Measurements from ENCODE around the gene DNAH3. TPM values are rescaled to one million over a fixed set of nuclear protein-coding genes. Genes with fewer than 3 reads are reported as not detected.
"Not testable (repeated sequence)": the region's sequence is repeated elsewhere in the genome, so short reads cannot be mapped to it uniquely, and the experiment has no call there.

Gene DNAH3
- total and polyA plus RNA-seq, 10 donors, result 0.02 to 0.03 TPM; not detected in 8

- no peaks in the 10 kb centered on the region for H3K4me1 ChIP-seq
- intact Hi-C loops (cut with DNase I; ENCODE audit: low total_unique reads), result no loop called here
- H3K36me3 ChIP-seq, result no peaks in the 10 kb centered on the region
- H3K4me3 ChIP-seq, result no peak overlapping the region
- no peaks in the 10 kb centered on the region for H3K9me3 ChIP-seq
- no peak for DNase-seq
- no peak overlapping the region for H3K27ac ChIP-seq
- no peaks in the 10 kb centered on the region for H3K27me3 ChIP-seq (replicated peaks in 1 of 7)
- TF ChIP-seq, protein P1, sequence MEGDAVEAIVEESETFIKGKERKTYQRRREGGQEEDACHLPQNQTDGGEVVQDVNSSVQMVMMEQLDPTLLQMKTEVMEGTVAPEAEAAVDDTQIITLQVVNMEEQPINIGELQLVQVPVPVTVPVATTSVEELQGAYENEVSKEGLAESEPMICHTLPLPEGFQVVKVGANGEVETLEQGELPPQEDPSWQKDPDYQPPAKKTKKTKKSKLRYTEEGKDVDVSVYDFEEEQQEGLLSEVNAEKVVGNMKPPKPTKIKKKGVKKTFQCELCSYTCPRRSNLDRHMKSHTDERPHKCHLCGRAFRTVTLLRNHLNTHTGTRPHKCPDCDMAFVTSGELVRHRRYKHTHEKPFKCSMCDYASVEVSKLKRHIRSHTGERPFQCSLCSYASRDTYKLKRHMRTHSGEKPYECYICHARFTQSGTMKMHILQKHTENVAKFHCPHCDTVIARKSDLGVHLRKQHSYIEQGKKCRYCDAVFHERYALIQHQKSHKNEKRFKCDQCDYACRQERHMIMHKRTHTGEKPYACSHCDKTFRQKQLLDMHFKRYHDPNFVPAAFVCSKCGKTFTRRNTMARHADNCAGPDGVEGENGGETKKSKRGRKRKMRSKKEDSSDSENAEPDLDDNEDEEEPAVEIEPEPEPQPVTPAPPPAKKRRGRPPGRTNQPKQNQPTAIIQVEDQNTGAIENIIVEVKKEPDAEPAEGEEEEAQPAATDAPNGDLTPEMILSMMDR (IDR thresholded peaks at IDR 0.05 in 8 of 11, conservative IDR thresholded peaks at IDR 0.05 in 3 of 11), result no peak
- TF ChIP-seq POLR2A (IDR thresholded peaks at IDR 0.05) (no peak), POLR2AphosphoS5 (IDR thresholded peaks at IDR 0.05) (no peak)
- WGBS, 5 donors, result 82 to 91% (median 83%) methylated on average over 4 of the region's 4 CpGs
Measured at GRCh38 chr16:20950294-20950693, 200.4 kb downstream of the DNAH3 start.

GRCh38 chr16:20949660-20950059 lies 201.0 kb downstream of the DNAH3 start:
- WGBS, 5 donors, result 72 to 91% (median 88%) methylated on average over 3 of the region's 3 CpGs
- no peaks in the 10 kb centered on the region for H3K36me3 ChIP-seq
- H3K27ac ChIP-seq, result no peak overlapping the region
- H3K4me3 ChIP-seq, result no peak overlapping the region
- no peaks in the 10 kb centered on the region for H3K27me3 ChIP-seq (replicated peaks in 1 of 7)
- no peaks in the 10 kb centered on the region for H3K4me1 ChIP-seq
- TF ChIP-seq POLR2AphosphoS5 (IDR thresholded peaks at IDR 0.05) (no peak), POLR2A (IDR thresholded peaks at IDR 0.05) (no peak)
- TF ChIP-seq, protein P1 (IDR thresholded peaks at IDR 0.05 in 8 of 11, conservative IDR thresholded peaks at IDR 0.05 in 3 of 11), result no peak
- H3K9me3 ChIP-seq, result no peaks in the 10 kb centered on the region
- intact Hi-C loops (cut with DNase I; ENCODE audit: low total_unique reads), result no loop called here
- DNase-seq, result no peak

- peaks cover 0 to 9% (median 0%) of the 10 kb centered on the region in 6 donors for H3K4me1 ChIP-seq
- H3K27me3 ChIP-seq (replicated peaks in 1 of 7), result no peaks in the 10 kb centered on the region
- DNase-seq, result no peak
- intact Hi-C loops (cut with DNase I; ENCODE audit: low total_unique reads), result no loop called here
- no peak for TF ChIP-seq POLR2A (IDR thresholded peaks at IDR 0.05)
- TF ChIP-seq, protein P1 (IDR thresholded peaks at IDR 0.05 in 8 of 11, conservative IDR thresholded peaks at IDR 0.05 in 3 of 11), result no peak
- TF ChIP-seq POLR2AphosphoS5 (IDR thresholded peaks at IDR 0.05), result no peak
- H3K27ac ChIP-seq, result no peak overlapping the region
- no peak overlapping the region for H3K4me3 ChIP-seq
- H3K9me3 ChIP-seq, result no peaks in the 10 kb centered on the region
- H3K36me3 ChIP-seq, result no peaks in the 10 kb centered on the region
- 85 to 95% (median 90%) methylated on average over 9 of the region's 9 CpGs for WGBS, 5 donors
Measured at GRCh38 chr16:20948444-20948843, 202.2 kb downstream of the DNAH3 start.

DNA sequence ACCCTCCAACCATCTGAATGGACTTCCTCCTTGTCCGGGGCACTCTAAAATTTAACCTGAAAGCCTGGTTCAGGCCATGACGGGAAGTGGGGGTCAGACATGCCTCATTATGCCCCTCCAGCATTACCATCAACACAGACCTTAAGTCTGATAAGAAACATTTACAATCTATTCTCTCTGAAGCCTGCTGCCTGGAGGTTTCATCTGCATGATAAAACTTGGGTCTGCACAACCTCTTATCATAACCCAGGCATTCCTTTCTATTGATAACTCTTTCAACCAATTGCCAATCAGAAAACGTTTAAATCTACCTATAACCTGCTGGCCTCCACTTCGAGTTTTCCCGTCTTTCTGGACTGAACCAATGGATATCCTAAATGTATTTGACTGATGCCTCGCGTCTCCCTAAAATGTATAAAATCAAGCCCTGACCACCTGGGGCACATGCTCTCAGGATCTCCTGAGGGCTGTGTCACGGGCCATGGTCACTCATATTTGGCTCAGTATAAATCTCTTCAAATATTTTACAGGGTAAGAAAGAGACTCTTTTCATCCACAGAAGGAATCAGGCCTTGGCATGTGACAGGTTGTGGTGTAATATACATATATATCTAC lies 204.5 kb downstream of the DNAH3 start:
- Histone ChIP-seq H3K36me3 (no peaks in the 10 kb centered on the region), H3K4me3 (no peak overlapping the region), H3K27me3 (replicated peaks in 1 of 7) (no peaks in the 10 kb centered on the region), H3K27ac (no peak overlapping the region), H3K4me1 (peaks cover 0 to 14% (median 0%) of the 10 kb centered on the region in 6 donors), H3K9me3 (no peaks in the 10 kb centered on the region)
- no peak for DNase-seq
- WGBS, 5 donors, result 87 to 91% (median 90%) methylated on average over 8 of the region's 8 CpGs
- intact Hi-C loops (cut with DNase I; ENCODE audit: low total_unique reads), result no loop called here
- TF ChIP-seq POLR2AphosphoS5 (IDR thresholded peaks at IDR 0.05) (no peak), POLR2A (IDR thresholded peaks at IDR 0.05) (no peak)
- TF ChIP-seq, protein P1 (IDR thresholded peaks at IDR 0.05 in 8 of 11, conservative IDR thresholded peaks at IDR 0.05 in 3 of 11), result no peak

DNA sequence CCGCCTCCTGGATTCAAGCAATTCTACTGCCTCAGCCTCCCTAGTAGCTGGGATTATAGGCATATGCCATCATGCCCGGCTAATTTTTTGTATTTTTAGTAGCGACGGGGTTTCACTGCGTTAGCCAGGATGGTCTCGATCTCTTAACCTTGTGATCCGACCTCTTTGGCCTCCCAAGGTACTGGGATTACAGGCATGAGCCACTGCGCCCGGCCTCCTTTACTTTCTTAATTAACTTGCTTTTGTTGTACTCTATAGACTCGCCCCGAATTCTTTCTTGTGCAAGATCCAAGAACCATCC lies 205.1 kb downstream of the DNAH3 start:
- H3K4me3 ChIP-seq; intact Hi-C loops (cut with DNase I; ENCODE audit: low total_unique reads); H3K36me3 ChIP-seq; H3K9me3 ChIP-seq; H3K27ac ChIP-seq; H3K27me3 ChIP-seq (replicated peaks in 1 of 7); DNase-seq: not testable (repeated sequence)
- H3K4me1 ChIP-seq, result peaks cover 0 to 16% (median 0%) of the 10 kb centered on the region in 6 donors
- WGBS, 5 donors, result 92 to 97% (median 95%) methylated on average over 11 of the region's 11 CpGs
